Natural killer cell treated with Interleukin-12 subunit alpha and Interleukin-12 subunit beta and Interleukin-15 and Interleukin-18, amount 100 ng/mL, for 72 hours (primary cell): Measurements from ENCODE around the gene YIPF4. TPM values are rescaled to one million over a fixed set of nuclear protein-coding genes. Genes with fewer than 3 reads are reported as not detected.
"Not testable (repeated sequence)": the region's sequence is repeated elsewhere in the genome, so short reads cannot be mapped to it uniquely, and the experiment has no call there.

ENCODE experiments used
- ATAC-seq, 2 donors: fragments of 150-1000 bp; cut with Tn5 transposase in 1 of 2; sonication (Bioruptor Pico), chemical (Tn5 transposase) in 1 of 2; 2 replicates each; pipeline ENCODE4 v1.10.0; 2021
- DNase-seq: peaks from one replicate; pipeline ENCODE4 v3.0.0; 2022; ENCODE audit warnings: low spot score
- H3K27ac Mint-ChIP-seq, 2 donors: 1 replicate in 1 of 2; 2 replicates in 1 of 2; pipeline ENCODE4 v1.8.0; 2022; ENCODE audit warnings: mixed read lengths in 2 of 2, mild to moderate bottlenecking in 1 of 2, moderate library complexity in 1 of 2
- H3K27me3 Mint-ChIP-seq, 2 donors: 1 replicate in 1 of 2; 2 replicates in 1 of 2; pipeline ENCODE4 v1.8.0; 2022; ENCODE audit warnings: mixed read lengths in 2 of 2
- H3K36me3 Mint-ChIP-seq: one replicate; pipeline ENCODE4 v1.8.0; 2022; ENCODE audit warnings: mixed read lengths
- H3K4me1 Mint-ChIP-seq, 2 donors: 1 replicate in 1 of 2; 2 replicates in 1 of 2; pipeline ENCODE4 v1.8.0; 2022; ENCODE audit warnings: low read depth in 2 of 2, mixed read lengths in 2 of 2, mild to moderate bottlenecking in 1 of 2
- H3K4me3 Mint-ChIP-seq: one replicate; pipeline ENCODE4 v1.8.0; 2022; ENCODE audit warnings: mixed read lengths
- H3K9me3 Mint-ChIP-seq: 2 replicates; pipeline ENCODE4 v1.8.0; 2022; ENCODE audit warnings: mixed read lengths
- total RNA-seq, 2 donors: library from RNA; stranded (reverse); gene quantifications; one replicate each; pipeline ENCODE4 v1.2.3, GENCODE V29; 2022

The YIPF4 gene
- total RNA-seq, 2 donors from 2014 or later = 21.0 to 36.8 TPM

DNA sequence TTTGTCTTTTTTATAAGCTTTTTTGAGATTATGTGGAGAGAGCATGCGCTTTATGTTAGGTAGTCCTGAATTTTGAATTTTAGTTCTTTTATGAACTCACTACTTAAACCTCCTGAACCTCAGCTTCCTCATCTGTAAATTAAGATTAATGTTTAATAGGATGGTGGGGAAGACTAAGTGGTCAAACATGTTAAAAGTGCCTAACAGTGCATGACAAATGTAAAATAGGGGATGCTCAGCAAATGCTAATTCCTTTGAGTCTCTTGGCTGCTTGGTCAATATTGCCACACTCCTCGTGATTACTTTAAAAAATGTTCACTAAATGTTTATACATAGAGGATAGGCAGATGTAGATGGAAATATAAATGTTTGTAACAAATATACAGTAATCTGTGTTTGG, 85.9 kb downstream of the YIPF4 start:
- H3K27ac Mint-ChIP-seq = no peak overlapping the region
- ATAC-seq (no peak), DNase-seq (no peak)
- peaks cover 56 to 70% of the 10 kb centered on the region in 2 donors for H3K4me1 Mint-ChIP-seq
- no peak overlapping the region for H3K4me3 Mint-ChIP-seq
- H3K36me3 Mint-ChIP-seq = peaks cover 13% of the 10 kb centered on the region
- no peaks in the 10 kb centered on the region for H3K27me3 Mint-ChIP-seq
- no peaks in the 10 kb centered on the region for H3K9me3 Mint-ChIP-seq

DNA sequence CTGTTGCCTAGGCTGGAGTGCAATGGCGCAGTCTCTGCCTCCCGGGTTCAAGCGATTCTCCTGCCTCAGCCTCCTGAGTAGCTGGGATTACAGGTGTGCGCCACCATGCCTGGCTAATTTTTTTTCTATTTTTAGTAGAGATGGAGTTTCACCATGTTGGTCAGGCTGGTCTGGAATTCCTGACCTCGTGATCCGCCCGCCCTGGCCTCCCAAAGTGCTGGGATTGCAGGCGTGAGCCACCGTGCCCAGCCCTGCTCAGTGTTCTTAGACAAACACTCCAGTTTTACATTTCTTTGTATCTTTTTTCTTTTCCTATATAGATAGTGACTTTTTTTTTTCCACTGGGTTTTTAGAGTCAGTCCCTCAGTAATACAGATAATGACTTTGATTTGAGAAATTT, 86.6 kb downstream of the YIPF4 start:
- not testable (repeated sequence) for H3K9me3 Mint-ChIP-seq, DNase-seq, H3K27me3 Mint-ChIP-seq, H3K36me3 Mint-ChIP-seq, H3K4me3 Mint-ChIP-seq, ATAC-seq
- peak overlapping the region in 1 of 2 donors; percentile 44 for H3K27ac Mint-ChIP-seq
- H3K4me1 Mint-ChIP-seq = peaks cover 56 to 63% of the 10 kb centered on the region in 2 donors

DNA sequence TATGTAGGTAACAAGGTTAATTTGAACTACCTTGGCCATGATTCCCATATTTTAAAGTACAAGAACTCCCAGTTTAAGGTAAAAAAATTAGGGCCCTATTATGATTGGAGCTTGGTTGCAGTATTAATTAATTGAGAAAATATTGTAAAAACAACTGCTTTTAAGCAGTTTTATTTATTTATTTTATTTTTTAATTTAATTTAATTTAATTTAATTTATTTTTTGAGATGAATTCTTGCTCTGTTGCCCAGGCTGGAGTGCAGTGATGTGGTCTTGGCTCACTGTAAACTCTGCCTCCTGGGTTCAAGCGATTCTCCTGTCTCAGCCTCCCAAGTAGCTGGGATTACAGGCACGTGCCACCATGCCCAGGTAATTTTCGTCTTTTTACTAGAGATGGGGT, 88.0 kb downstream of the YIPF4 start:
- not testable (repeated sequence) for H3K4me3 Mint-ChIP-seq, ATAC-seq, H3K9me3 Mint-ChIP-seq, DNase-seq, H3K27me3 Mint-ChIP-seq, H3K27ac Mint-ChIP-seq, H3K36me3 Mint-ChIP-seq
- peaks cover 48 to 49% of the 10 kb centered on the region in 2 donors for H3K4me1 Mint-ChIP-seq

Other genes with a start within 250 kb of the YIPF4 start
- 10 to 100 TPM; 40.4 to 58.8 TPM for gene DPY30, start 238.1 kb upstream of the YIPF4 start, total RNA-seq
- 10 to 100 TPM; 16.6 to 18.2 TPM for gene SPAST, start 214.3 kb upstream of the YIPF4 start, total RNA-seq
- gene SLC30A6, start 112.0 kb upstream of the YIPF4 start, total RNA-seq = 10 to 100 TPM; 19.4 to 28.9 TPM
- not detected for gene NLRC4, start 13.0 kb upstream of the YIPF4 start, total RNA-seq
- 100 to 1,000 TPM; 142 to 191 TPM for gene BIRC6, start 79.1 kb downstream of the YIPF4 start, total RNA-seq